Nephron (organoid): ENCODE data around the gene SUB1.

Experiments used
- H3K27ac Mint-ChIP-seq, 3 experiments: 2 replicates each; pipeline ENCODE4 v1.8.0; 2020; ENCODE audit warnings: mixed read lengths in 3 of 3, mild to moderate bottlenecking in 2 of 3, moderate library complexity in 1 of 3
- H3K27me3 Mint-ChIP-seq: 2 replicates; pipeline ENCODE4 v1.8.0; 2021; ENCODE audit warnings: low read depth, mild to moderate bottlenecking, moderate library complexity, mixed read lengths
- H3K36me3 Mint-ChIP-seq: 2 replicates; pipeline ENCODE4 v1.8.0; 2020; ENCODE audit warnings: low read depth, mixed read lengths
- H3K4me1 Mint-ChIP-seq: 2 replicates; pipeline ENCODE4 v1.8.0; 2020; ENCODE audit warnings: mixed read lengths
- H3K4me3 Mint-ChIP-seq, 3 experiments: 2 replicates each; pipeline ENCODE4 v1.8.0; 2020; ENCODE audit warnings: mild to moderate bottlenecking in 3 of 3, mixed read lengths in 3 of 3, moderate library complexity in 2 of 3
- H3K9me3 Mint-ChIP-seq: 2 replicates; pipeline ENCODE4 v1.8.0; 2020; ENCODE audit warnings: mixed read lengths
- CTCF ChIP-seq, 3 experiments: fragments of 200-600 bp; sonication (generic); IDR thresholded peaks; one replicate each; pipeline ENCODE4 v1.5.0; 2021; ENCODE audit warnings: antibody characterized with exemption in 3 of 3; ENCODE audit not compliant: unreplicated experiment in 3 of 3

SUB1 gene

GRCh38 chr5:32600054-32600622, 14.8 kb downstream of the SUB1 start:
- peaks cover 5% of the 10 kb centered on the region for H3K4me1 Mint-ChIP-seq
- H3K36me3 Mint-ChIP-seq, result peaks cover 88% of the 10 kb centered on the region
- H3K27me3 Mint-ChIP-seq, result no peaks in the 10 kb centered on the region
- no peak for TF ChIP-seq CTCF (IDR thresholded peaks at IDR 0.05; ENCODE audit: unreplicated experiment in 3 of 3)
- no peak overlapping the region for H3K4me3 Mint-ChIP-seq
- H3K9me3 Mint-ChIP-seq, result no peaks in the 10 kb centered on the region
- H3K27ac Mint-ChIP-seq, result no peak overlapping the region

- Mint-ChIP-seq H3K9me3 (no peaks in the 10 kb centered on the region), H3K27me3 (no peaks in the 10 kb centered on the region), H3K27ac (no peak overlapping the region), H3K4me3 (no peak overlapping the region), H3K4me1 (peaks cover 5% of the 10 kb centered on the region), H3K36me3 (peaks cover 82% of the 10 kb centered on the region)
- TF ChIP-seq CTCF (IDR thresholded peaks at IDR 0.05; ENCODE audit: unreplicated experiment in 3 of 3), result no peak
Observed at GRCh38 chr5:32601623-32602295, 16.4 kb downstream of the SUB1 start.

- Mint-ChIP-seq H3K36me3 (peaks cover 84% of the 10 kb centered on the region), H3K4me1 (no peaks in the 10 kb centered on the region), H3K27me3 (no peaks in the 10 kb centered on the region), H3K27ac (no peak overlapping the region), H3K9me3 (no peaks in the 10 kb centered on the region), H3K4me3 (no peak overlapping the region)
- no peak for TF ChIP-seq CTCF (IDR thresholded peaks at IDR 0.05; ENCODE audit: unreplicated experiment in 3 of 3)
Observed at GRCh38 chr5:32602906-32603305, 17.5 kb downstream of the SUB1 start.

GRCh38 chr5:32604800-32605765, 19.7 kb downstream of the SUB1 start:
- Mint-ChIP-seq H3K27ac (no peak overlapping the region), H3K4me1 (no peaks in the 10 kb centered on the region), H3K36me3 (peaks cover 78% of the 10 kb centered on the region), H3K4me3 (no peak overlapping the region), H3K9me3 (no peaks in the 10 kb centered on the region), H3K27me3 (no peaks in the 10 kb centered on the region)
- no peak for TF ChIP-seq CTCF (IDR thresholded peaks at IDR 0.05; ENCODE audit: unreplicated experiment in 3 of 3)

GRCh38 chr5:32605766-32606152, 20.4 kb downstream of the SUB1 start:
- Mint-ChIP-seq H3K27me3 (no peaks in the 10 kb centered on the region), H3K4me3 (no peak overlapping the region), H3K9me3 (no peaks in the 10 kb centered on the region), H3K36me3 (peaks cover 78% of the 10 kb centered on the region), H3K27ac (no peak overlapping the region), H3K4me1 (no peaks in the 10 kb centered on the region)
- TF ChIP-seq CTCF (IDR thresholded peaks at IDR 0.05; ENCODE audit: unreplicated experiment in 3 of 3), result no peak
